ENCODE results near the gene RERE.

GRCh38 chr1:8674481-8674880 is 143.0 kb downstream of the RERE start:
- TF ChIP-seq POLR2A (IDR thresholded peaks at IDR 0.05) (no peak), CTCF (IDR thresholded peaks at IDR 0.05) (no peak)

All from adrenal gland (tissue), 5 donors.